COLO668 (cell line): ENCODE measurements around the gene KRTAP5-3.

Experiments
- DNase-seq: peaks from one replicate; lab custom pipeline; 2025; ENCODE audit not compliant: unreplicated experiment; lab: John Stamatoyannopoulos, UW

Gene KRTAP5-3

DNA sequence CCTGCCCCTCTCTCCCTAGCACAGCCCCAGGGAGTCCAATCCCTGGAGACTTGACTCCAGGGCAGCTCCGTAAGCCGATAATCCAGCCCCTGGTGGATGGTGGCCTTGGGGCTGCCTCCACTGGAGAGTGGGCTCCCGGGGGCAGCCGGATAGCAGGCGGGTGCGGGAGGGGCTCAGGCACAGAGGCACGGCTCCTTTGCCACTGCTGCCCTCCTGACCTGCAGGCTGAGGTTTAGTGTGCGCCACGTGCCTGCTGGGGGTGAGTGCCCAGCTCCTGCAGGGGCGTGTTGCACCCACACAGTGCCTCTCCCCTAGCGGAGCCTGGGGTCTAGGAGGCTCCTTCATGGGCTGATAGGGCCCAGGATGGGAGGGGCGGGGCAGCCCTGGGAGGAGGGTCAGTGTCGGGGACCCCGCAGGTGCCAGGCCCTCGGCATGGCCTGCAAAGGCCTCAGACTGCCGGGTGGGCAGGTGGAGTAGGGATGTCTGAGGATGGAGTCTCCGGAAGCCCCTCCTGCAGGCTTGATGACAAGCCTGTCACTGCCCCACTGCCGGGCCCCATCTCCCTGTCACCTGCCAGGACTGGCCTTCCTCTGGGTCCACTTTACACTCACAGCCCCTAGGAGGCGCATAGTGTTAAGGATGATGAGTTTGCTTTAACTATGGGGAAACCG lies 41.7 kb downstream of the KRTAP5-3 start:
- DNase-seq, result no peak

DNA sequence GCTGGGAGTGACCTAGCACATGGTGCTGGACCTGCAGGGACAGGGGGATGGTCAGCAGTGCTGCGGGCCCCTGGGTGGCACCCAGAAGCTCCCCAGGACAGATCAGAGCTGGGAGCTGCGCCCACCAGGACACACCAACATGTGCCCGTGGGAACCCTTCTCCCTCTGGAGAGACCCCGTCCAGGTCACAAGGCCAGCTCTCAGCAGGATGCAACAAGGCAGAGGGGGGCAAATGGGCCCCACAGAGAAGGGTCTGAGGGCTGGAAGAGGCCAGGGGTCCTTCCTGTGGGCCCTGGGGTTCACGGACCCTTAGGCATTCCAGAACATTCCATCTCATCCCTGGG lies 42.4 kb downstream of the KRTAP5-3 start:
- DNase-seq, result no peak

DNA sequence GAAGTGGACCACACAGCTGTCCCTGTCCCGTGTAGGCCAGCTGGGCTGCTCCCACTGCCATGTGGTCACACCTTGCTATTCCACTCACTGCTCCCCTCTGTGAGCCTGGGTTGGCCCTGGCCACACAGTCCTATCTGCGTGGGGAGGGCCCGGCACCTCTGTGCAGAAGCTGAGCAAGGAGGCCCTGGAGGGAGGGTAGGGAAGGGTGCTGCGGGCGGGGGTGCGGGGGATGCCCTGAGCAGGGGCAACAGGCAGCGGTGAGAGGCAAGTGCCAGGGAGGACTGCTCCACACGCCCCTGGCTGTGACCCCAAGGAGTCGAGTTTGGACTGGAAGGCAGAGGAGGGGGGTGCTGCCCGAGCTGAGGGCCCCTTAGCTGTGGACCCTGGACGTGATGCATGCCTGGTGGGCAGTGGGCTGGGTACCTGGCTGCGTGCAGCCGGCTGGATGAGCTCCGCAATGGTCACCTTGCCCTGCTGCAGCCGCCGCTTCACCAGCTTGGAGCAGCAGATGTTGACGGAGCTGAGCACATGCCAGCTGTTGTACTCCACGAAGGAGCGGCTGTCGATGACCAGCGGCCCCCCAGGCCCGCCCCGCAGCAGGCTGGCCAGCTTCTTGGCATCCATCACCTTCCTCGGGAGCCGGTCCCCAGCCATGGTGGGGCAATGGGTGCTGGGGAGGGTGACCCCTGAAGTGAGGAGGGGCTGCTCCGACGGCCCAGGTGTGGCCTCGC lies 42.9 kb downstream of the KRTAP5-3 start:
- DNase-seq, result no peak

DNA sequence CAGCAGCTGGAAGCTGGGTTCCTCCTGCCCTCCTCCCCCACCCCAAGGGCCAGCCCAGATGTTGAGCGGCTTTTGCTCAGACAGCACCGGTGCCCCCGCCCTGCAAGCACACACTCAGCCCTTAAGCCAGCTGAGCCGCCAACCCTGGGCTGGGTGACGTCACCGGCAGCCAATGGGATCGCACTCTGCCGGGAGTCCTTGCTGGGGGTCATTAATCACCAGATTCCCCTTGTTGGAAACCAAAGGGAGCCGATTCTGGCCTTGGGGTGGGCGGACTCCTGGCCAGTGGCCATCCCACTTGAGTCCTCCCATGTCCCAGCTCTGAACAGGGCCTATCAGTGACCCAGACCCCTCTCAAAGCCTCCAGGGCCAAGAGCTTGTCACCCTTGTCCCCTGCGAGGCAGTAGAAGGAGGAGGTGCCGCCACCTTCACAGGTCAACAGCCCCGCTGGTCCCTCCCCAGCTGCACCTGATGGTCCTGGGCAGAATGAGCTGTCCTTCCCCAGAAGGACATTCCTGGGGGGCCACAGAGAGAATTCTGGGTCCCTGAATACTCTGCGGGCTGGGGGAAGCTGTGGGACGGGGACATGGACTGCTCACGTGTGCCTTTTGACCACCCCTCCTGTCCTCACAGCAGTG lies 43.6 kb downstream of the KRTAP5-3 start:
- DNase-seq, result peak; percentile 75

DNA sequence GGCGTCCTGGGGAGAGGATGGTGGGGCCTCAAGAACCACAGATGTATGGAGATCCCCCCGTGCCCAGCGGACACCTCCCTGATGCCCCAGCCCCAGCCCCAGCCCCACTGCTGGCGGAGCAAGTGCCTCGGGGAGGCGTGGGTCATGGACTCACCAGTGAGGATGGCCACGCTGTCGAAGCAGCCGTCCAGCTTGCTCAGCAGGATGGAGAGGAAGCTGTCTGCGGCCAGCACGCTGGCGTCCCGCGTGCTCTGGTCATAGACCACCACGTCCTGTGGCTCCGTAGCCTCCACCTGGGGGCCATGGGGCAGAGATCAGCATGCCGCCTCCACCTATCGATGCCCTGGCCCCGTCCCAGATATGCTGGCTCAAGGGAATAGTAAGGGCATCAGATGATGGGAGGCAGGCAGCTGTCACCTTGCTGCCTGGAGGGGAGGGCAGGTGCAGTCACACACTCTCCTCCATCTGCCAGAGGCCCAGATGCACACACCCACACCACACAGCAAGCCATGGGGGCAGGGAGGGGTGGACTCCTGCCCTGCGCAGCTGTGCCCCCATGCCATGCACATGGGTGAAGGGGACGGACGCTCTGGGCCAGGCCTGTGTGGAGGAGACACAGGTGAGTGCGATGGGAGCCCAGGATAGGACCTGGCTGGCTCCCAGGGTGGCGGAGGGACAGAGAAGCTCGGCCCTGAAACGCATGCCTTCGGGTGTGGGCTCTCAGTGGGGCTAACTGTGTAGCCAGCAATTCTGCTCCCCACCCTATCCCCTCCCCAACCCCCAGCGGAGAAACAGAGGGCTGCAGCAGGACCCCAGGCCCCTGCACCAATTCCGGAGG lies 44.3 kb downstream of the KRTAP5-3 start:
- peak; percentile 53 for DNase-seq

DNA sequence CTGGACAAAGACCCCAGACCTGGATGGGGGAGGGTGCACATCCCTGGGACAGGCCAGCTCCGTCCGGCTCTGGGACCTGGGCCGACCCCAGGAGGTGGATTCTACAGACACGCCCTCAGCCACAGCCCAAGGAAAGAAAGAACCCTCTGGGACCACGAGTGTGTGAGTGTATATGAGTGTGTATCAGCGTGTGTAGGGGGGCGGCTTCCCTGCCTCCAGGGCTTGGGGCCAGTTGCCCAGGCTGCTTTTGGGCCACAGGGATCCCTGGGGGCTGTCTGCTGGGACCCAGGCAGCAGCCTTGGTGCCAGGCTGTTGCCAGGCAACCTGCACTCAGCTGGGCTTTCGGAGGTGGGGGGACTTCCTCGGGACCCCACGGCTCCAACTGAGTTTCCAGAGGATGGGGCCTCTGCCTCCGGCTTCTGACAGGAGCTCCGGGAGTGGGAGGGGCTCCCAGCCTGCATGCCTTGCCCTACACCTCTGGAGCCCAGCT lies 45.1 kb downstream of the KRTAP5-3 start:
- DNase-seq, result no peak

DNA sequence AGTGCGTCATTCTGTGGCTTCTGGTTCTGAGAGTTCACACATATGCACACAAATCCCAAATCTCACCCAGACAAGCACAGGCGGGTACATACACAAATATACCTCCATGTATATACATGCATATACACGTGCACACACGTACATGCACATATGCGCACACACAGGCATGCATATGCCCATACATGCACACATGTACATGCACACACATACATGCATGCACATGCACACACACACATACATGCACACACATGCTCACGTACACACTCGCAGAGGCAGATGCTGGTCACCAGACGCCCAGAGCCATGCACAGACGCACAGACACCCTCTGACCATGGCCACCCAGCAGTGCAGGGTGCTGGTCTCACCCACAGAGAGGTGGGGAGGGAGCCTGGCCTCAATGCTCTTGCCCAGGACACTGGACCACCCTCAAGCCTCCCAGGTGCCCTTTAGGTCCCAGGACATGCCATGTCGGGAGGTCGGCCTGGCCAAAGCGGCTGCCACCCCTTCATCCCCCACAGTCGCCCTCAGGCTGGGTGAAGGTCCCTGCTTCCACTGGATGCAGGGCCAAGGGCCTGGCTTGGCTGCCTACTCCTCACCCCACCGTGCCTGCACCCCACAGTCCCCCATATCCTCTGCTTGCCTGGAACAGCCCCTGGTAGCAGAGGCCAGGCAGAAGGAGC lies 45.7 kb downstream of the KRTAP5-3 start:
- DNase-seq, result no peak

DNA sequence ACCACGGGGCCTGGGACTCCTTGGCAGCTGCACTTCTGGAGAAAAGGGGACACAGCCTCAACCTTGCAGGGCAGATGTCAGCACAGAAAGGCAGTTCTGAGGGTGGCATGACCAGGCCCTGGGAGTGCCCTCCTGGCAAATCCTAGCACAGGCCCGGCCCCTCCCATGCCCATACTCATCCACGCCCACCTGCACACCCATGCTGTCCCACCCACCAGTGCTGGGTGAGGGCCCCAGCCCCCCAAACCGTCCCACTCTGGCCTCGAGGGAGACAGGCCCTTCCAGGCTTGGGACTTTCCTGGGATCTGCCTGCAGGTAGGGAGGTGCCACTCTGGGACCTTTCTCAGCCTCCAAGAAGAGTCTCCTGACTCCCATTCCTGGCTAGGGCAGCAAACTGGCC lies 46.3 kb downstream of the KRTAP5-3 start:
- no peak for DNase-seq

DNA sequence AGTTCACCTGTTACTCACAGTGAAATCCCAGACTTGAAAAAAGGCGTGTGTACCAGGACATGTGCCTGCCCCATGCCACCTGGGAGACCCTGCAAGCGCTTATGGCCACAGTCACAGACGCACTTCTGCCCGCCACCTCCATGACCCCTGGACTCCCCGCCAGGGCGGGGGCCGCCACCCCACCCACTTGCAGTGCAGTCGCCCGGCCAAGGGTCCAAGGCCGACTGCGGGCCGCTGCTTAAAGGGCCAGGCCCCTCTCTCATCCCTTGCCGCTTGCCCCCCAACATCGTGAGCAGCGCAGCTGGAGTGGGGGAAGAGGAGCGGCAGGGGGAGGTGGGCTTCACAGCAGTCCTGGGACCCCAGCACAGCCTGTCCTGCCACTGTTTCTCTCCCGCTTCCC lies 47.0 kb downstream of the KRTAP5-3 start:
- no peak for DNase-seq

DNA sequence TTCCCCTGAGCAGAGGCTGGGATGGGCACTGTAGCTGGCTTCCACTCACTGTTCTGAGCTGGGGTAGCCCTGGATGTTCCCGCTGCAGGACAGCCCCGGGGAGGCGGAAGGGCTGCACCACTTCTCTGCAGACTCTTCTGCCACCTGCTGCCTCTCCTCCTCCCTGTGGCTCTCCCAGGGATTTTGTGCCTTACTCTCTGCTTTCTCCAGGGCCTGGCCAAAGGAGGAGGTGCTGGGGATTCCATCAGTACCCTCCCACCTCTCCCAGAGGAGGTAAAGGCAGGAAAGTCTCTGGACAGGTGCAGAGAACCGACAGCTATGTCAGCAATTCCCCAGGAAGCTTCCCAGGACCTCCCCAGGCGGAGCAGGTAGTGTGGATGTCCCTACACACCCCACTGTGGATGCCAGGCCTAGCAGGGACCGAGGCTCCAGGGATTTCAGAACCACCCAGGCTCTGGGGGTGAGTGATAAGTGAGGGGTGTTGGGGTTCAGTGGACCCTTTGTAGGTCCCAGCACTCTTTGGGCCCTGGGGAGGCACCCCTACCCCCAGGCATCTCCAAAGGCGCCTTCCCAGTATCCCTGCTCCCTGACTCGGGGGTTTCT lies 47.5 kb downstream of the KRTAP5-3 start:
- DNase-seq, result no peak

DNA sequence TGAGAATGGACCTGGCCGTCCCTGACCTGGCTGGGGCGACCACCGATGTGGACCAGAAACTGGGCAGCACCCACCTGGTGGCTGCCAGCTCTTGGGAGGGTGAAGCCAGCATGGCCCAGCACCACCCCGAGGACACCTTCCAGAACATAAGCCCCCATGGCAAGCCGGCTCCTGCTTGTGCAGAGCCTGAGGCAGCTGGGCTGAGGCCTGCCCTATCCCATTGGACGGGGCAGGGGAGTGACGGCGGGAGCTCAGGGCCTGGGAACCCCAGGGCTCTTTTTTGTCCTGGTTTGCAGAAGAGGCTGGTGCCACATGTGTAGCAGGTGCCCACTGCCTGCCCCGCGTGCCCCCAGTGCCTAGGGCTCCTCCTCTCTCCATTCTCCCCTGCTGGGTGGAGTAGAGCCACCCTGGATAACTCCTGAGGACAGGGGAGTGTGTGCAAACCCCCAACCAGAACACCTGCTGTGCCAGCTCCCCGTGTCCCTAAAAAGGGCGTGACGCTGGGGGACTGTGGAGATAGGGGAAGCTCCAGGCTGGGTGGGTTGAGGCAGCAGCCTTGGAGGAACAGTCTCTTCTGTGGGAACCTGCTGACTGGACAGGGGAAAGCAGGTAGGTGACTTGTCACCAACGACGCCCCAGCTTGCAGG lies 48.1 kb downstream of the KRTAP5-3 start:
- DNase-seq, result no peak

DNA sequence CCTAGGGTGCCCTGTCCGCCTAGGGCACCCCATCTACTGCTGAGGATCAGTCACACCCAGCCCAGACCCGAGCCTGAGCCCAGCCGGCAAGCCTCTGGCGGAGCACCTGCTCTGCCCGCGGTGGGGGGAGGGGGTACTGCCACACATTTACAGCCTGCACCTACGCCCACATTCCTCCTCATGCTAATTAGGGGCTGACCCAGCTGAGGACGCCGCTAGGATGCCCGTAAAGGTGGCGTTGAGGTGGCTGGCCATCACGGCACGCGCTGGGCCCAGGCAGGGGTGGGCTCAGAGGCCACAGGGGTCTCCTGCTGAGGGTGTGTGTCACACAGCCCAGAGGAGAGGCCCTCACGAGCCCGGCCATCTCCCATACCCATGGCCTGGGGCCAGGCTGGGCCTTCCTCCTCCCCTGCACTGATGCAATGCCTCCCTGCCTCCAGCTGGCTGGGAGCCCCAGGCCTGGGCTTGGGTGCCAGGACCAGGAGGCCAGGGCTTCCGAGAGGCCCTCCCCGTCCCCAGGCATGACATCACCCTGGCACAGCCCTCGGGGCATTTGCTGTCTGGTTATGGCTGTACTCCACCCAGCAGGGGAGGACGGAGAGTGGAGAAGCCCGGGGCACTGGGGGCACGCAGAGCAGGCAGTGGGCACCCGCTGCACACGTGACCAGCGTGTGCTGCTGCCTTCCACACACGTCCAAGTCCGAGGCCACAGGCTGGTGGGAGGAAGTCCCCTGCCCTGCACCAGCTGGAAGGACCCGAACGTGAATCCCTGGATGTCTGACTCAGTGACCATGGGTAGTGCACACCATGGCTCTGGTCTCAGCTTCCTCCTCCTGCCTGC lies 48.9 kb downstream of the KRTAP5-3 start:
- peak; percentile 79 for DNase-seq

DNA sequence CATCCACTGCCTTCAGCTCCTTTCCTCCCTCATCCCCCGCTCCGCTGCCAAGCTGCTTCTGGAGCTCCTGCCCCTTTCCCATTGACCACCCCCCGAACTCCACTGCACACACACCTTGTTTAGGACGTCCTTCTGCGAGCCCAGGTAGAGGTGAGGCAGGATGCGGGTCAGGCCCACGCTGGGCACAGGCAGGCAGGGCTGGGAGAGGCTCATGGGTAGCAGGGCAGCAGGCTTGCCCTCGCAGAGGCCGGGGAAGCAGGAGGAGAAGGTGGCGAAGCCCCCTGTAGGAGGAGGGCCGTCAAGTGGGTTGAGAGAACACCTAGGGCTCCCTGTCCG lies 49.5 kb downstream of the KRTAP5-3 start:
- DNase-seq, result no peak

DNA sequence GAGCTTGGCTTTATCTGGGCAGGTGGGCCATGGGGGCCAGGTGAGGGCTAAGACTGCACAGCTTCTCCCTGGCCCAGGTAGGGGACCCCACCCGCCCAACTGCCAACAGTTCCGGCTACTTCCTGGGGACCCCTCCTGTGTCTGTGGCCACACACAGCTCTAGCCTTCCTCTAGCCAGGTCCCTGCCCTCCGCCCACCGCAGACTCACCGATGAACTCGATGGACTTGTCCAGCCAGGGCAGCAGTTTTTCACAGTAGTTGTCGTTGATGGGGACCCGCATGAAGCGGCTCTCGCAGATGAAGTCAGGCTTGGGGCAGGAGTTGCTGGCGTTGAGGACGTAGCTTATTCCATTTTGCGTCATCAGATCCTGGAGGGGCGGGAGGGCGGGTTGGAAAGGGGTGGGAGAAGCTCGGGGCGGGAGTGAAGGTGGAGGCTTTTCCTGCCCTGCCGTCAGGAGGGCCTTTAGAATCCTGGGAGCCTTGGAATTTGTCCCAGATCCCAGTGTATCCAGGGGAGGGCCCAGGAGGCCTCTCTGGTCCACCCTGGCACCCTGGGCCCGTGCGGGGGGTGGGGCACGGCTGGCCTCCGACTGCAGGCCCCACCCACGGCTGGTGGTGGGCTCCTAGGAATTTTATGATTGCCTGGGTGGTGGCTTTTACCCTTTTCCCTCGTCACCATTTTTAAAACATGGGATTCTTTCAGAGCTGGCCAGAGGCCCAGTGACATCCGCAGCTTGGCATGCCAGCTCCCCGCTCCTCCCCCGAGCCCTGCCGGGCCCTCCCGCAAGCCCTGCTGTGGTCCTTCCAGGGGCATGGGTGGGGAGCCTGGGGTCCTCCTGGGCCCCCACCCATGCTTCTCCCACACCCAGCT lies 50.1 kb downstream of the KRTAP5-3 start:
- DNase-seq, result no peak
